ENCODE data around the gene GOLIM4. TPM values are rescaled to one million over a fixed set of nuclear protein-coding genes. Genes with fewer than 3 reads are reported as not detected.
"Not testable (repeated sequence)": the region's sequence is repeated elsewhere in the genome, so short reads cannot be mapped to it uniquely, and the experiment has no call there.

Gene GOLIM4
- total and polyA plus RNA-seq, 2 of the 13 experiments (the other 11 are each of a cell fraction or from before 2014, with no cell fraction given), result 10.9 to 47.7 TPM

DNA sequence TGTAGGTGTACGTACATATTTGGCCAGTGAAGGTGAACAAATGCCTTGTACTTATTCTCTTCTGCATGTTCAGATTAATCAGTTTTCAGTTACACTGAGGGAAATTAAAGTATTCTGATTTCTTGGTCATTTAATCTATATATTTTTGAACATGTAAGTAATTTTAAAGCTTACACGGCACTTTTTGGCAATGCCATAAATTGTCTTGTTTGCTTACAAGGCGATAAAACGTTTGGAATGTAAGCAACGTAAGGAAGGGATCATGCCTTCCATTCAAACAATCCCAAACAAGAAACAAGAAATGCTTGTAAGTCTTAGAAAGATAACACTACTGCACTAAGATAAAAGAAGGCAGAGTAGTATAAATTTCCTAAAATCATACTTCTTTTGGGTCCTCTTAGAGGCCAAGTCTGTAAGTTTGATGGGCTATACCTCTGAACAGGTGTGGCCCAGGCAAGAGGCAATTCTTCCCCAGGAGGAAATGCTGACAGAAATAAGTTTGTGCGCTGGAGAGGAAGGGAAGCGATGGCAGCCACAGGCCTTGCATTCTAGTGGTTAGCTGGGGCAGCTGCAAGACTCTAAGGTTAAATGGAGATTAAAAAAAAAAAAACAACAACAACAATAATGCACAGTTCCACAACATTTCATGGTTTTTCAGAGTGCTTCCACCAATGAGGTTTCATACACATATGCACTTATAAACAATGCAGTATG, 73.8 kb downstream of the GOLIM4 start:
- ATAC-seq (no peak), FAIRE-seq (no peak), DNase-seq (ENCODE audit: low spot score) (no peak)
- H4K20me1 ChIP-seq (ENCODE audit: insufficient read depth, low read length), result no peaks in the 10 kb centered on the region
- intact Hi-C loops (cut with micrococcal nuclease; ENCODE audit: unreplicated experiment) (no loop called here), in situ Hi-C loops (cut with HindIII; ENCODE audit: extremely low pct_ligation_motif_present, low pct_unique_long_range_greater_than_20kb) (no loop called here)
- 93% methylated on average over 7 of the region's 7 CpGs for WGBS (ENCODE audit: low lambda C conversion rate)
- no peaks in the 10 kb centered on the region for H3K4me1 ChIP-seq (ENCODE audit: insufficient read depth, low read length)
- H3K9ac ChIP-seq (ENCODE audit: insufficient read depth, low read depth, low read length), result no peak overlapping the region
- no peaks in the 10 kb centered on the region for H3K9me3 ChIP-seq (ENCODE audit: low read length)
- BruUV-seq (replicated peaks), result no TSS peak
- TF ChIP-seq KMT2A (CRISPR knock-in tag; IDR thresholded peaks at IDR 0.05), result no peak
- TF ChIP-seq ELF1 (CRISPR knock-in tag; IDR thresholded peaks at IDR 0.05), result no peak
- peak; percentile 85 for TF ChIP-seq MAFF (IDR thresholded peaks at IDR 0.05; ENCODE audit: low read depth, low read length)
- no peak for TF ChIP-seq ZNF431 (CRISPR knock-in tag; IDR thresholded peaks at IDR 0.05; ENCODE audit: borderline replicate concordance, low read depth)
- peak; percentile 67 to 90 for TF ChIP-seq MAFK (conservative IDR thresholded peaks at IDR 0.05 in 1 of 2, IDR thresholded peaks at IDR 0.05 in 1 of 2; ENCODE audit: low read length in 2 of 2)
- peaks cover 12 to 59% of the 10 kb centered on the region in 2 experiments for H3K36me3 ChIP-seq (replicated peaks in 1 of 2; ENCODE audit: control insufficient read depth in 1 of 2, insufficient read depth in 2 of 2, low read length in 2 of 2)
- no peak overlapping the region for H2AFZ ChIP-seq (ENCODE audit: low read length)
- no peaks in the 10 kb centered on the region for H3K27me3 ChIP-seq (ENCODE audit: control insufficient read depth in 1 of 2, insufficient read depth in 2 of 2, low read length in 2 of 2)
- POLR2A ChIA-PET, result no interaction called here
- CTCF ChIA-PET (ENCODE audit: low intra/inter-chr PET ratio, low total read pairs), result no interaction called here
- no peak overlapping the region for H3K4me2 ChIP-seq (ENCODE audit: low read depth, low read length)
- H3K79me2 ChIP-seq (ENCODE audit: insufficient read depth, low read length), result no peaks in the 10 kb centered on the region
- H3K27ac ChIP-seq (ENCODE audit: extremely low read length, insufficient read depth, low read length), result no peak overlapping the region
- no peak overlapping the region for H3K4me3 ChIP-seq (replicated peaks in 1 of 3; ENCODE audit: insufficient read depth in 1 of 3, low read depth in 2 of 3, low read length in 3 of 3)

DNA sequence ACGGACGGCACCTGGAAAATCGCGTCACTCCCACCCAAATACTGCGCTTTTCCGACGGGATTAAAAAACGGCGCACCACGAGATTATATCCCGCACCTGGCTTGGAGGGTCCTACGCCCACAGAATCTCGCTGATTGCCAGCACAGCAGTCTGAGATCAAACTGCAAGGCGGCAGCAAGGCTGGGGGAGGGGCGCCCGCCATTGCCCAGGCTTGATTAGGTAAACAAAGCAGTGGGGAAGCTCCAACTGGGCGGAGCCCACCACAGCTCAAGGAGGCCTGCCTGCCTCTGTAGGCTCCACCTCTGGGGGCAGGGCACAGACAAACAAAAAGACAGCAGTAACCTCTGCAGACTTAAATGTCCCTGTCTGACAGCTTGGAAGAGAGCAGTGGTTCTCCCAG, 84.4 kb downstream of the GOLIM4 start:
- H3K9ac ChIP-seq (ENCODE audit: insufficient read depth, low read depth, low read length); H4K20me1 ChIP-seq (ENCODE audit: insufficient read depth, low read length); H3K4me2 ChIP-seq (ENCODE audit: low read depth, low read length); DNase-seq (ENCODE audit: low spot score); CTCF ChIA-PET (ENCODE audit: low intra/inter-chr PET ratio, low total read pairs); FAIRE-seq; H3K27me3 ChIP-seq (ENCODE audit: control insufficient read depth in 1 of 2, insufficient read depth in 2 of 2, low read length in 2 of 2); H3K27ac ChIP-seq (ENCODE audit: extremely low read length, insufficient read depth, low read length); ATAC-seq; H3K4me1 ChIP-seq (ENCODE audit: insufficient read depth, low read length); H3K79me2 ChIP-seq (ENCODE audit: insufficient read depth, low read length); H2AFZ ChIP-seq (ENCODE audit: low read length); POLR2A ChIA-PET; H3K9me3 ChIP-seq (ENCODE audit: low read length); in situ Hi-C loops (cut with HindIII; ENCODE audit: extremely low pct_ligation_motif_present, low pct_unique_long_range_greater_than_20kb); intact Hi-C loops (cut with micrococcal nuclease; ENCODE audit: unreplicated experiment); H3K4me3 ChIP-seq (replicated peaks in 1 of 3; ENCODE audit: insufficient read depth in 1 of 3, low read depth in 2 of 3, low read length in 3 of 3); BruUV-seq (replicated peaks): not testable (repeated sequence)
- 96% methylated on average over 17 of the region's 17 CpGs for WGBS (ENCODE audit: low lambda C conversion rate)
- H3K36me3 ChIP-seq (replicated peaks in 1 of 2; ENCODE audit: control insufficient read depth in 1 of 2, insufficient read depth in 2 of 2, low read length in 2 of 2), result peaks cover 0 to 13% of the 10 kb centered on the region in 2 experiments; a peak in 3 of 5 replicates

Measured in HepG2 (cell line).